GM10847 (cell line): Measurements from ENCODE around the gene LAMC3.

Experiments
- POLR2A ChIP-seq: IDR thresholded peaks from 2 replicates; pipeline ENCODE4 v1.6.1; 2011; ENCODE audit not compliant: insufficient read length; ENCODE audit errors: extremely low read depth

The LAMC3 gene

DNA sequence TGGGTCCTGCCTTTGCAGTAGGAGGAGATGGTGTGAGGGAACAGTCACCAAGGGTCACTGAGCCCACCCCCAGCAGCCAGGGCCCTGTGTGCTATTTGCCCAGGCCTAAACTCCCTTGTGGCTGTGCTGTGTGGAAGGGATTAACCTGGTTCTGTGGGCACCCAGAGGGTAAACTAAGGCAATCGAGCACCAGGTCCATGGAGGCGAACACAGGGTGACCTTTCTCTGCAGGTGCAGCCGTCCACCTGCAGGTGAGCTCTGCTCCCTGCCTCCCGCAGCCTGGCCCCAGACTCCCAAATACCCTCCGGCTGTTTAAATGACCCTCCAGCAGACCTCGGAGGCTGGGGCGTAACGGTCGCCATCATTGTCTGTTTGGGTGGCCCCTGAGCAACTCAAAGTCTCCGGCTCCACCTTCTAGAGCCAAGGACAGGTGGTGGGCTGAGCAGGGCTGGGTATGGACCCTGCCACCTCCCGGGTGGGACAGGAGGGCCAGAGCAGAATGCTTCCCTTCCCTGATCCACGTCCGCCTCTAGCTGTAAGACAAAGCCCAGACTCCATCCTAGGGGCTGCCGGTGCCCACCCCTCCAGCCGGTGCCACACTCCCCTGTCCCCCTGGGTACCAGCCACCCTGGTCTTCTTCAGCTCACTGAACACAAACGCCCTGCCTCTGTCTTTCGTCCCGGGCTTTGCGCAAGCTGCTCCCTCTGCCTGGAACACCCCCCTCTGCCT, 35.9 kb upstream of the LAMC3 start:
- no peak for TF ChIP-seq POLR2A

GRCh38 chr9:130973686-130974281, 35.2 kb upstream of the LAMC3 start:
- TF ChIP-seq POLR2A, result no peak

GRCh38 chr9:130974697-130975096, 34.3 kb upstream of the LAMC3 start:
- TF ChIP-seq POLR2A, result no peak

GRCh38 chr9:130975156-130975555, 33.8 kb upstream of the LAMC3 start:
- no peak for TF ChIP-seq POLR2A

GRCh38 chr9:130975932-130976841, 32.8 kb upstream of the LAMC3 start:
- no peak for TF ChIP-seq POLR2A

DNA sequence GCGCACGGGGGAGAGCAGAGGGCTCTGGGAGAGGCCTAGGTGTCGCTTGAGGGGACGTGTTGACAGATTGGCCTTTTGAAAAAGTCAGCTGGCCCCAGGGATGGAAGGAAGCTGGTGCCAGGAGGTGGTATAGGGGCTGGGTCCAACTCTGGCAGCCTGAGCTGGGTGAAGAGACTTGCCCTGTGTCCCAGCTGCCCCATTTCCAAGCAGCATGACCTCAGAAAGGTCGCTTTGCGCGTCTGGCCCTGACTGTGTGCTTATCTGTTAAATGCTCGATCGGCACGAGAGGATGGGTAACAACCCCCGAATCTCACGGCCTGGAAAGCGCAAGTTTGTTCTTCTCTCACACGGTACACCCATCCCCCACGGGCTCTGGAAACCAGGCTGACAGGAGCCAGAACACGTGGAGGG, 31.2 kb upstream of the LAMC3 start:
- TF ChIP-seq POLR2A, result no peak

GRCh38 chr9:130979591-130980385, 29.2 kb upstream of the LAMC3 start:
- TF ChIP-seq POLR2A, result no peak

DNA sequence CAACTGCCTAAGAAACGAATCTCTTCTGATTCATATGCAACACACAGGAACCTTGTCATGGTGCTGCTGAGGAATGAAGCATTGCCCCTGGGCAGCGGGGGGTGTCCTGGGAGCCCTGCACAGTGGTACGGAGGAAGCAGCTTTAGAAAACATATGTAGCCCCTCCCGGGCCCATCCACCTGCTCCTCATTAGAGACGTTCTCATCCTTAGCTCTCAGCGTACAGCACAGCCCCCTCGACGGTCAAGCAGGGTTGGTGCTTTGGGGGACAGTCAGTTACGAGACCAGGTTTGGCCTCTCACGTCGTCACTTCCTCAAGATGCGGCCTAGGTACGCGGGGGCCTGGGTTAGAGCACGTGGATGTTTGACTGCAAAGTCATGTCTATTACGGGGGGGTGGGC, 28.4 kb upstream of the LAMC3 start:
- no peak for TF ChIP-seq POLR2A

DNA sequence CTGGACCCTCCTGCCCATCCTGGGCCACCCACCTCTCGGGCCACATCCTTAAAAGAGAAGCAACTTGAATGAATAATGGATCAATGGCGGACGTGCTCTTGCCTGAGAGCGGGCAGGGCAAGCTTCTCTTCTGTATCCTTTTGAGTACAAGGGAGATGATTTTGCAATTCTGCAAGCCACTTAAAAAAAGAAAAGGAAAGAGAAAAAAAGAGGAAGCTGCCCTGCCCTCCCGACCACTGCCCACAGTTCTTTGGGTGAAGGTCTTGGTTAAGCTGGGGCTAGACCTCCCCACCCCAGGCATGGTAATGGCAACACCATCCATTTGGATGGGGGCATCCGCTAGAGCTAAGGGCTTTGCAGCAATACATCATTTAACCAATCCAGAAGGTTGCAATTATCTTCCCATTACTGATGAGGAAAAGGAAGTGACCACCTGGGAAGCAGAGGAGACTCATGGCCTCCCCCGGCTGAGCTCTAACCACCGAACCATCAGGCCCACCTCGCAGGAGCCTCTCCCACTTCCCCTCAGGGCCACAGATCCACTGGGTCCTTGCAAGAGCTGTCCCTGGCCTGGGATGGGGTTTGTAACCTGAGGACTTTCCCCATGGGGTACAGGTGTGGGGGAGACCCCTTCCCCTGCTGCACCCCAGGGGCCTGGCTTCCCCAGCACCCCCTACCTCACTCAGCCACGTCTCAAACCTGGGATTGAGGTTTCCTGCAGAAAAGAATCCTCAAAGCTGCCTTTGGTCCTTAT, 27.8 kb upstream of the LAMC3 start:
- no peak for TF ChIP-seq POLR2A

GRCh38 chr9:130981756-130982137, 27.2 kb upstream of the LAMC3 start:
- no peak for TF ChIP-seq POLR2A

- no peak for TF ChIP-seq POLR2A
Observed at GRCh38 chr9:130982636-130983358, 26.2 kb upstream of the LAMC3 start.

- TF ChIP-seq POLR2A, result no peak
Observed at GRCh38 chr9:130983359-130983670, 25.7 kb upstream of the LAMC3 start.

DNA sequence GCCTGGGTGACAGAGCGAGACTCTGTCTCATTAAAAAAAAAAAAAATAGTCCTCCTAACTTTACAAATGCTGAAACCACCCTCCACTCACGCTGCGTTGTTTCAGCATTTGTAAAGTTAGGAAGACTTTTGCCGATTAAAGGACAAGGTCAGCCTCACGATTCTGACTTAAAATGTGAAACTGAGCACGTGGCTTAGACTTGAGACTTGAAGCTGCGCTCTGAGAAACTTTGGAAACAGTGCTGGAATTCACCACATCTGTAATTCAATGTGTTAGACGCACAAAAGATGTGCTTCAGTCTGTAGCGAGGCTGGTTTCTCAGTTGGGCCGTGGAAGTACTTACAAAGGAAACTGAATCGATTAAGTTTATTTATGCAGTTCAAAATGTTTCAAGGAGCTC, 25.0 kb upstream of the LAMC3 start:
- no peak for TF ChIP-seq POLR2A

DNA sequence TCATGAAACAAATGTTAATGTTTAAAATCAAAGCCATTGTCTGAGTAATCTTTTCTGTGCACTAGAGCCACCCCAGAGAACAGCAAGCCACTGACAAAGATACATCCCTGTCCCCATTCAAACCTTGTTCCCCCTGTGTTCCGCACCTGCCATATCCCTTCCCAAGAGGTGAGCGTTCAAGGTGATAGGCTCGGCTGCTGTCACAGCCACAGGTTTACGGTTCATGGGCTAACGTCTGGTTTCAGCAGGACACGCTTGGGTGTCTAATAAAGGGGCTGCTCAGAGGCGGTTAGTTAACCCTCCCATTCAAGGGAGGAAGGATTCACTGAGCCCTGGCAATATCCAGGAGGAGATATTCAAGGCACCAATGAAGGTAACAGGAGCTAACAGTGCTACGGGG, 24.5 kb upstream of the LAMC3 start:
- no peak for TF ChIP-seq POLR2A
